A549 (cell line): ENCODE measurements around the gene HS3ST3A1.

Experiments
- EP300 ChIP-seq, 2 experiments: fragments of >200 bp; sonication (Bioruptor Twin); formaldehyde crosslinking; IDR thresholded peaks; 2 replicates in 1 of 2; 3 replicates in 1 of 2; pipeline ENCODE4 v1.6.1; 2016 to 2017
- FOSL2 ChIP-seq, 2 experiments: fragments of 450-650 bp in 1 of 2; fragments of >200 bp in 1 of 2; sonication (Bioruptor Twin) in 1 of 2; formaldehyde crosslinking; IDR thresholded peaks; 2 replicates each; pipeline versions ENCODE4 v1.5.0 to v1.6.1; 2016 to 2020; ENCODE audit warnings: mild to moderate bottlenecking in 1 of 2, moderate library complexity in 1 of 2

DNA sequence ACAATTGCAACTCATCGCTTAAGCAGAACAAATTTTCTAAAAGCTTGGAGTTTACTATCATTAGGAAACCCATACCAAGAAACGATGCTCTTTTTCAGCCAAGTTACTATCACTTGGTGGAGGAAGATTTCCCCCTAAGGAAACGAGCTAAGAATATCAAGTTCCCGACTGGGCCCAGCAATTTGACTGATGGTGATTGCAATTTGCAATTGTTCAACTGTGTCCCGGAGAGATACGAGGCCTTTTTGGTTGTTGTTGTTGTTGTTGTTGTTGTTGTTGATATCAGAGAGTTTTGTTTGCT lies 6.2 kb downstream of the HS3ST3A1 start:
- TF ChIP-seq FOSL2 (IDR thresholded peaks at IDR 0.05) (no peak), FOSL2 (CRISPR knock-in tag; IDR thresholded peaks at IDR 0.05) (no peak), EP300 (IDR thresholded peaks at IDR 0.05) (no peak)
